Mesendoderm (in vitro differentiated cells): ENCODE results near the gene ATF2.

Experiments used
- DNase-seq: peaks from one replicate; pipeline ENCODE4 v3.0.0; 2013
- H2AK5ac ChIP-seq: 2 replicates; pipeline ENCODE4 v1.6.1; 2013; ENCODE audit warnings: low read length, inconsistent platforms
- H2BK120ac ChIP-seq: 2 replicates; pipeline ENCODE4 v1.6.1; 2013; ENCODE audit warnings: low read depth, mild to moderate bottlenecking, low read length, moderate library complexity, mixed read lengths
- H2BK15ac ChIP-seq: replicated peaks from 2 replicates; pipeline ENCODE4 v1.6.1; 2013; ENCODE audit warnings: low read depth, mild to moderate bottlenecking, moderate library complexity
- H2BK5ac ChIP-seq: 2 replicates; pipeline ENCODE4 v1.6.1; 2013; ENCODE audit warnings: low read length, inconsistent platforms
- H3K18ac ChIP-seq: 2 replicates; pipeline ENCODE4 v1.6.1; 2013; ENCODE audit warnings: mild to moderate bottlenecking, low read length, mixed read lengths
- H3K23ac ChIP-seq: one replicate; pipeline ENCODE4 v1.6.1; 2013; ENCODE audit warnings: low read length
- H3K27ac ChIP-seq: 2 replicates; pipeline ENCODE4 v1.5.1; 2013; ENCODE audit warnings: low read depth, mild to moderate bottlenecking, inconsistent platforms, low read length, moderate library complexity
- H3K27me3 ChIP-seq: 2 replicates; pipeline ENCODE4 v1.6.1; 2013; ENCODE audit warnings: low read length, control low read depth, mild to moderate bottlenecking, inconsistent platforms; ENCODE audit not compliant: insufficient read depth, poor library complexity
- H3K36me3 ChIP-seq: 2 replicates; pipeline ENCODE4 v1.6.1; 2013; ENCODE audit warnings: low read length, inconsistent platforms; ENCODE audit not compliant: control insufficient read depth, insufficient read depth
- H3K4ac ChIP-seq: one replicate; pipeline ENCODE4 v1.6.1; 2013; ENCODE audit warnings: low read depth, mild to moderate bottlenecking, low read length, moderate library complexity
- H3K4me1 ChIP-seq: 2 replicates; pipeline ENCODE4 v1.6.1; 2013; ENCODE audit warnings: low read depth, low read length, inconsistent platforms; ENCODE audit not compliant: control insufficient read depth
- H3K4me2 ChIP-seq: 2 replicates; pipeline ENCODE4 v1.6.1; 2013; ENCODE audit warnings: low read length
- H3K4me3 ChIP-seq: 2 replicates; pipeline ENCODE4 v1.5.1; 2013; ENCODE audit warnings: mild to moderate bottlenecking, low read length
- H3K56ac ChIP-seq: one replicate; pipeline ENCODE4 v1.6.1; 2013; ENCODE audit warnings: low read length
- H3K79me1 ChIP-seq: 2 replicates; pipeline ENCODE4 v1.6.1; 2013; ENCODE audit warnings: low read length, inconsistent platforms
- H3K79me2 ChIP-seq: 2 replicates; pipeline ENCODE4 v1.6.1; 2013; ENCODE audit warnings: mild to moderate bottlenecking, low read length; ENCODE audit not compliant: control insufficient read depth, insufficient read depth
- H3K9ac ChIP-seq: 2 replicates; pipeline ENCODE4 v1.6.1; 2013; ENCODE audit warnings: low read length, inconsistent platforms
- H4K5ac ChIP-seq: one replicate; pipeline ENCODE4 v1.6.1; 2013; ENCODE audit warnings: low read length
- H4K8ac ChIP-seq: one replicate; pipeline ENCODE4 v1.6.1; 2013; ENCODE audit warnings: low read depth, mild to moderate bottlenecking, control low read depth, low read length, moderate library complexity
- WGBS: extraction: QIAGEN DNeasy Blood & Tissue Kit; methylation state at CpG from one replicate; pipeline ENCODE4 v1.1.7; 2013; ENCODE audit warnings: low lambda C conversion rate, missing lambda C conversion rate; ENCODE audit not compliant: insufficient coverage; ENCODE audit errors: extremely low coverage; 5-methylcytosine and 5-hydroxymethylcytosine counted together

Gene ATF2

DNA sequence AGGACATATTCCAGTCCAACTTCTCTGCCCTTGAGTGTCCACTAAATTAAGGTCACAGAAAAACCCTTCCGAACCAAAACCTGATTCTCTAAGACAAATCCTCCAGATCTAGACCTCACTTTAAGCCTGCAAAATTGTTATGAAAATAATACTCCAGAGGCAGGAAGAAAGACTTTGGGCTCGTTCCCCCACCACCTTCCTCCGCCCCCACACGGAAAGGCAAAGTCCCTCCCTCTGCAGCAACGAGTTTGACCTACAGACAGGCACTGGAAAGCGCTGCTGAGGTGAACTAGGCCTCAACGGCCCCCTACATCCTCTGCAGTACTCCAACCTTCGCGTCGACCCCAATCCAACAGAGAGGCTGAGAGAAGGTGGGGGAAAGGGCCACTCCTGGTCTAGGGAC is 12.7 kb upstream of the ATF2 start:
- Histone ChIP-seq H3K27ac (no peak overlapping the region), H3K18ac (no peak overlapping the region)

DNA sequence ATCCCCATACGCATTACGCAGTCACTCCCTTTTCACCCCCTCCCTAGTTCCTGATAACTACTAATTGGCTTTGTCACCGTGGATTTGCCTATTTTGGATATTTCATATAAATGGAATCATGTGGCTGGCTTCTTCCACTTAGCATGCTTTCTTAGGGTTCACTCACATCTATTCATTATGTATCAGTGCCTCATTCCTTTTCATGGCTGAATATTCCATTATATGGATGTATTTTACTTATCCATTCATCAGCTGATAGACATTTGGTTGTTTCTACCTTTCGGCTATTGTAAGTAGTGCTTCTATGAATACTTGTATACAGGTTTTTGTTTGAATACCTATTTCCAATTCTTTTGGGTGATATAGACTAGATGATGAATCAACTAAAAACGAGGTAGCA is 8.6 kb upstream of the ATF2 start:
- Histone ChIP-seq H4K5ac (no peak overlapping the region), H3K4me1 (no peaks in the 10 kb centered on the region), H3K4ac (no peak overlapping the region), H3K27ac (no peak overlapping the region), H3K9ac (no peak overlapping the region), H3K18ac (no peak overlapping the region), H3K56ac (no peak overlapping the region), H2BK120ac (no peak overlapping the region), H3K36me3 (peaks cover 4% of the 10 kb centered on the region), H3K4me3 (no peak overlapping the region), H3K79me1 (peaks cover 10% of the 10 kb centered on the region), H2BK5ac (no peak overlapping the region), H2AK5ac (no peak overlapping the region), H3K27me3 (no peaks in the 10 kb centered on the region), H3K23ac (no peak overlapping the region), H4K8ac (no peak overlapping the region), H3K4me2 (no peak overlapping the region), H2BK15ac (no peak overlapping the region), H3K79me2 (peaks cover 20% of the 10 kb centered on the region)
- WGBS = no CpG with 5 or more reads among the region's 5 CpGs
- DNase-seq = no peak

More for the DNA sequence above, 12.7 kb upstream of the ATF2 start:
- Histone ChIP-seq H4K8ac (no peak overlapping the region), H3K4me3 (peak overlapping the region; percentile 99), H3K79me1 (peaks cover 10% of the 10 kb centered on the region), H3K79me2 (peaks cover 22% of the 10 kb centered on the region), H3K4ac (no peak overlapping the region), H3K23ac (peak overlapping the region; percentile 89), H2BK5ac (peak overlapping the region; percentile 55), H3K4me2 (peak overlapping the region; percentile 94), H3K4me1 (no peaks in the 10 kb centered on the region), H2BK120ac (no peak overlapping the region), H2BK15ac (no peak overlapping the region), H2AK5ac (no peak overlapping the region), H4K5ac (no peak overlapping the region), H3K36me3 (peaks cover 2% of the 10 kb centered on the region), H3K9ac (peak overlapping the region; percentile 100), H3K27me3 (no peaks in the 10 kb centered on the region), H3K56ac (peak overlapping the region; percentile 100)
- peak; percentile 69 for DNase-seq
- no CpG with 5 or more reads among the region's 10 CpGs for WGBS

DNA sequence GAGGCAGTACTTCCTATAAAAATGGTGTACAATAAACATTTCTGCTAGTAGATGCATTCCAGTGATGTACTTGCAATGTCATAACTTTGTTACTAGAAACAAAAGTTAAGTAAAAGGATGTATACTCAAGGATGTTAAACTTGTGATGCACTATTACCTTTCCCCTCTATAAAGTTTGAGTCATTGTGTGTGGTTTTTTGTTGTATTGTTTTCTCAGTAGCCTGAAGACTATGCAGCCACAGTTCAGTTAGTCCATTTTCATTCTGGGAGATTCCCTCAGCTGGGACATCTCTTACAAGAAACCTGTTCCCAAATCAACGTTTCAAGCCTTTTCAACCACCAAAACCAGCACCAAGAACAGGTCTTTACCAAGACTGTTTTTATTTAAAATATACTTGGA is 7.9 kb upstream of the ATF2 start:
- H3K4me3 ChIP-seq = no peak overlapping the region
- H3K23ac ChIP-seq = no peak overlapping the region
- H3K4ac ChIP-seq = no peak overlapping the region
- no peak overlapping the region for H3K56ac ChIP-seq
- no peak overlapping the region for H3K4me2 ChIP-seq
- no peak overlapping the region for H2BK15ac ChIP-seq
- H4K8ac ChIP-seq = no peak overlapping the region
- H2BK120ac ChIP-seq = no peak overlapping the region
- WGBS = no CpG with 5 or more reads among the region's 1 CpG
- H4K5ac ChIP-seq = no peak overlapping the region
- peaks cover 8% of the 10 kb centered on the region for H3K79me1 ChIP-seq
- no peak overlapping the region for H3K18ac ChIP-seq
- no peak overlapping the region for H3K9ac ChIP-seq
- H3K27me3 ChIP-seq = no peaks in the 10 kb centered on the region
- no peaks in the 10 kb centered on the region for H3K4me1 ChIP-seq
- no peak overlapping the region for H2AK5ac ChIP-seq
- no peak overlapping the region for H2BK5ac ChIP-seq
- peaks cover 15% of the 10 kb centered on the region for H3K79me2 ChIP-seq
- H3K27ac ChIP-seq = no peak overlapping the region
- H3K36me3 ChIP-seq = peaks cover 4% of the 10 kb centered on the region
- DNase-seq = no peak

DNA sequence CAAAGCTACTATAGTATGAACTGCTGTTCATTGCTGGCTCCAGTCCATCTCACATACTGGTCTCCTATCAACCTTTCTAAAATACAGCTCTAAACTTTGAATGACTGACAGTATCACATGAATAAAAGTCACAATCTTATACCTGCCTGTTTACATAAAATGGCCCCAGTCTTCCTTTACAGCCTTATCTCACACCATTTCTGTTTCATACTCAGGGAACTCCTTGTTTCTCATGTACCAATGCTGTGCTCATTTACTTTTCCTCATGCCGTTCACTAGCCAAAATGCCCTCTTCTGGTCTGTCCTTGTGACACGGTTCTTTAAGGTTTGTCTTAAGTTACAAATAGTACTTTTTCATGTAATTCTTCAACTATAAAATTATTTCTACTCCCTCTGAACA is 7.3 kb upstream of the ATF2 start:
- Histone ChIP-seq H3K36me3 (peaks cover 4% of the 10 kb centered on the region), H2BK120ac (no peak overlapping the region), H4K8ac (no peak overlapping the region), H3K4ac (no peak overlapping the region), H3K18ac (no peak overlapping the region), H3K4me1 (no peaks in the 10 kb centered on the region), H3K9ac (no peak overlapping the region), H2AK5ac (no peak overlapping the region), H3K27me3 (no peaks in the 10 kb centered on the region), H3K4me3 (no peak overlapping the region), H2BK5ac (no peak overlapping the region), H3K79me2 (peaks cover 9% of the 10 kb centered on the region), H3K79me1 (peaks cover 6% of the 10 kb centered on the region), H3K4me2 (no peak overlapping the region), H3K23ac (no peak overlapping the region), H3K56ac (no peak overlapping the region), H4K5ac (no peak overlapping the region), H3K27ac (no peak overlapping the region), H2BK15ac (no peak overlapping the region)
- no CpG with 5 or more reads among the region's 2 CpGs for WGBS
- no peak for DNase-seq

DNA sequence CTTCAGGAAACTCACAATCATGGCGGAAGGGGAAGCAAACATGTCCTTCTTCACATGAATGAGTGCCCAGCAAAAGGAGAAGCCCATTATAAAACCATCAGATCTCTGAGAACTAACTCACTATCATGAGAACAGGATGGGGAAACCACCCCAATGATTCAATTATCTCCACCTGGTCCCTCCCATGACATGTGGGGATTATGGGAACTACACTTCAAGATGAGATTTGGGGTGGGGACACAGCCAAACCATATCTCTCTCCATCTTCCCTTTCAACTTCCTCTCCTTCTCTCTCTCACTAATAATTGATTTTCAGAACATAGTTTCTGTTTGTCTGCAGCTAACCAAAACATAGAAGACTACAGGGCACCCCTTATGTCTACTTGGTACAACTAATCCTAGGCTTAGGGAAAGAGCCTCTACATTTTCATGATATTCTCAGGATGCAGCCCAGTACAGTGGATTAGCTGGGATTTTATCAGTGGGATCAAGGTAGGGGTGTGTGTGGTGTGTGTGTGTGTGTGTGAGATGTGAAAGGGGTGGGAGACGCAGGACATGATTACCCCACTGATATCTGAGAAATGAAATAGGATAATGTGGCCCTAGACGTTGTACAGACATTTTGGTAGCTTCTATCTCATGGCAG is 2.8 kb upstream of the ATF2 start:
- no peaks in the 10 kb centered on the region for H3K4me1 ChIP-seq
- H3K79me2 ChIP-seq = peaks cover 16% of the 10 kb centered on the region
- no peaks in the 10 kb centered on the region for H3K79me1 ChIP-seq
- H4K8ac ChIP-seq = no peak overlapping the region
- H3K4ac ChIP-seq = no peak overlapping the region
- no peak overlapping the region for H3K23ac ChIP-seq
- no peak overlapping the region for H4K5ac ChIP-seq
- peaks cover 2% of the 10 kb centered on the region for H3K36me3 ChIP-seq
- H3K27me3 ChIP-seq = no peaks in the 10 kb centered on the region
- DNase-seq = no peak
- H3K4me3 ChIP-seq = no peak overlapping the region
- H3K18ac ChIP-seq = no peak overlapping the region
- WGBS = no CpG with 5 or more reads among the region's 3 CpGs
- no peak overlapping the region for H3K9ac ChIP-seq
- no peak overlapping the region for H3K4me2 ChIP-seq
- H3K56ac ChIP-seq = no peak overlapping the region
- no peak overlapping the region for H2BK120ac ChIP-seq
- no peak overlapping the region for H2BK5ac ChIP-seq
- no peak overlapping the region for H2AK5ac ChIP-seq
- no peak overlapping the region for H3K27ac ChIP-seq
- no peak overlapping the region for H2BK15ac ChIP-seq

DNA sequence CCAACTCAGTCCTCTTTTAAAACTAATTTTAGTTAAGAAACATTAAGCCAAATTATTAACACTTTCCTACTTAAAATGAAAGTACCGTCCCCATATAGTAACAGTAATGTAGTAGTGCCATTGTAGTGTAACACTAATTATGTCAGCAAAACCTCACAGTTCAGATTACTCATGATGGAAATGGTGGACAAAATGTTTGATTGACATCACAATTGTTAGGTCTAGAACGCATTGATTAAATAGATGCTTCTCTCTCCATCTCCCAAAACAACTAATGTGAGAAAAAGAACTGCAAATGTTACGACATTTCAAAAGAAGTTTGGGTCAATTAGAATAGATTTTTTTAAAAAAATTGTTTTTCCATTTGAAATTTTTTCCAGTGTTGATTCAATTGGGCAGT is 1.2 kb upstream of the ATF2 start:
- no peaks in the 10 kb centered on the region for H3K4me1 ChIP-seq
- H3K79me1 ChIP-seq = no peaks in the 10 kb centered on the region
- H4K8ac ChIP-seq = no peak overlapping the region
- no peak overlapping the region for H3K18ac ChIP-seq
- peaks cover under 1% of the 10 kb centered on the region for H3K36me3 ChIP-seq
- no peak overlapping the region for H2BK15ac ChIP-seq
- H3K9ac ChIP-seq = no peak overlapping the region
- no CpG with 5 or more reads among the region's 3 CpGs for WGBS
- H4K5ac ChIP-seq = no peak overlapping the region
- H3K4ac ChIP-seq = no peak overlapping the region
- H2BK120ac ChIP-seq = no peak overlapping the region
- H3K27ac ChIP-seq = no peak overlapping the region
- DNase-seq = no peak
- H2BK5ac ChIP-seq = no peak overlapping the region
- no peaks in the 10 kb centered on the region for H3K27me3 ChIP-seq
- no peak overlapping the region for H3K4me3 ChIP-seq
- no peak overlapping the region for H3K23ac ChIP-seq
- peaks cover 28% of the 10 kb centered on the region for H3K79me2 ChIP-seq
- H3K56ac ChIP-seq = no peak overlapping the region
- no peak overlapping the region for H3K4me2 ChIP-seq
- H2AK5ac ChIP-seq = no peak overlapping the region
